Measurements from ENCODE around the gene ATG9B. TPM values are rescaled to one million over a fixed set of nuclear protein-coding genes. Genes with fewer than 3 reads are reported as not detected.
A peak's percentile ranks its signal among the peaks of the same experiment; 100 is the strongest.

ATG9B gene
- total and polyA plus RNA-seq, 4 donors, result 0.78 to 2.8 (median 1.5) TPM

DNA sequence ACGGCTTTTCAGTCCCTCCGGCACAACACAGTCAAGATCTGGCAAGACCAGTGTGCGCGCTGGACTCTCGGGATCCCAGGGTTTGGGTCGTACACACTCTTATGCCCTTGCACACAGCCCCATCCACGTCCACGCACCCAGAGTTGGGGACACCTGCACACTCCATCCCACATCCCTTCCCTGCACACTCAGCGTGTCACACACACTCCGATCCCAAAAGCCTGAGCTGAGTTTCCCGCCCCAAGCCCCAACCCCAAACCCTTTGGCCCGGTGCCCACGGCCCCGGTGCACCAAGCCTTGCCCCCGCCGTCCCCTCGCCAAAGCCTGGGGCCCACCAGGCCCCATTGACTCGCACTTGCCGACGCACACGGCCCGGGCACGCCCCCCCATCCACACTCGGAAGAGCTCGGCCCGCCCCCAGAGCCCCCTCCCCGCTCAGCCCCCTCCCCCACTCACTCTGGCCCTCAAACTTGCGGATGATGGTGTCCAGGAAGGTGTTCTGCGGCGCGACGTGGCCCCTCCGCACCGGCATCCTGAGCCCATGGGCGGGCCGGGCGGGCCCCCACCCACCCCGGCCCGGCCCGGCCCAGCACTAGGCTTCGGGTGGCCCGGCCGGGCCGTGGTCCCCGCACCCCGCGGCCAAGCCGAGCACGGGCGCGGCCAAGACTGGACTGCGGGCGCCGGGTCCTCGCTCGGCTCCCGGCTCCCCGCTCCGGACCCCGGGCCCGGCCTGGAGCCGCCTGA lies 46.7 kb downstream of the ATG9B start:
- peaks cover 3 to 23% (median 5%) of the 10 kb centered on the region in 3 donors for H3K27me3 ChIP-seq (ENCODE audit: control insufficient read depth in 3 of 3, insufficient read depth in 3 of 3, low read length in 2 of 3)
- TF ChIP-seq CTCF (IDR thresholded peaks at IDR 0.05; ENCODE audit: control extremely low read depth, extremely low read depth), result no peak
- ATAC-seq (ENCODE audit: insufficient read depth, low FRiP score), result no peak
- peaks cover 0 to 68% (median 26%) of the 10 kb centered on the region in 5 donors for H3K4me1 ChIP-seq (ENCODE audit: control insufficient read depth in 5 of 5, insufficient read depth in 5 of 5, low read length in 5 of 5)
- peaks cover 0 to 3% (median 0%) of the 10 kb centered on the region in 4 donors for H3K9me3 ChIP-seq (ENCODE audit: control insufficient read depth in 4 of 4, insufficient read depth in 3 of 4, low read length in 3 of 4)
- H3K27ac ChIP-seq (ENCODE audit: low read depth in 1 of 2, low read length in 1 of 2), result peak overlapping the region in 1 of 2 donors; percentile 87
- WGBS, 2 donors, result 4 to 7% methylated on average over 33 to 62 of the region's 62 CpGs
- no peak overlapping the region for H3K9ac ChIP-seq (ENCODE audit: insufficient read depth in 1 of 2, low read length in 2 of 2)
- no peak for DNase-seq
- H3K4me3 ChIP-seq, result no peak overlapping the region
- no peaks in the 10 kb centered on the region for H3K36me3 ChIP-seq (ENCODE audit: control insufficient read depth in 4 of 4, insufficient read depth in 4 of 4, low read length in 4 of 4)

- no peak overlapping the region for H3K4me3 ChIP-seq
- H3K27me3 ChIP-seq (ENCODE audit: control insufficient read depth in 3 of 3, insufficient read depth in 3 of 3, low read length in 2 of 3), result peaks cover 3 to 22% (median 3%) of the 10 kb centered on the region in 3 donors
- 32 to 38% methylated on average over 13 of the region's 13 CpGs for WGBS, 2 donors
- H3K36me3 ChIP-seq (ENCODE audit: control insufficient read depth in 4 of 4, insufficient read depth in 4 of 4, low read length in 4 of 4), result no peaks in the 10 kb centered on the region
- no peak for ATAC-seq (ENCODE audit: insufficient read depth, low FRiP score)
- H3K4me1 ChIP-seq (ENCODE audit: control insufficient read depth in 5 of 5, insufficient read depth in 5 of 5, low read length in 5 of 5), result peaks cover 0 to 76% (median 28%) of the 10 kb centered on the region in 5 donors
- no peak overlapping the region for H3K9ac ChIP-seq (ENCODE audit: insufficient read depth in 1 of 2, low read length in 2 of 2)
- no peak for TF ChIP-seq CTCF (IDR thresholded peaks at IDR 0.05; ENCODE audit: control extremely low read depth, extremely low read depth)
- peaks cover 0 to 3% (median 0%) of the 10 kb centered on the region in 4 donors for H3K9me3 ChIP-seq (ENCODE audit: control insufficient read depth in 4 of 4, insufficient read depth in 3 of 4, low read length in 3 of 4)
- DNase-seq, result no peak
- peak overlapping the region in 1 of 2 donors; percentile 92 for H3K27ac ChIP-seq (ENCODE audit: low read depth in 1 of 2, low read length in 1 of 2)
Measured at GRCh38 chr7:150976529-150977381, 47.5 kb downstream of the ATG9B start.

DNA sequence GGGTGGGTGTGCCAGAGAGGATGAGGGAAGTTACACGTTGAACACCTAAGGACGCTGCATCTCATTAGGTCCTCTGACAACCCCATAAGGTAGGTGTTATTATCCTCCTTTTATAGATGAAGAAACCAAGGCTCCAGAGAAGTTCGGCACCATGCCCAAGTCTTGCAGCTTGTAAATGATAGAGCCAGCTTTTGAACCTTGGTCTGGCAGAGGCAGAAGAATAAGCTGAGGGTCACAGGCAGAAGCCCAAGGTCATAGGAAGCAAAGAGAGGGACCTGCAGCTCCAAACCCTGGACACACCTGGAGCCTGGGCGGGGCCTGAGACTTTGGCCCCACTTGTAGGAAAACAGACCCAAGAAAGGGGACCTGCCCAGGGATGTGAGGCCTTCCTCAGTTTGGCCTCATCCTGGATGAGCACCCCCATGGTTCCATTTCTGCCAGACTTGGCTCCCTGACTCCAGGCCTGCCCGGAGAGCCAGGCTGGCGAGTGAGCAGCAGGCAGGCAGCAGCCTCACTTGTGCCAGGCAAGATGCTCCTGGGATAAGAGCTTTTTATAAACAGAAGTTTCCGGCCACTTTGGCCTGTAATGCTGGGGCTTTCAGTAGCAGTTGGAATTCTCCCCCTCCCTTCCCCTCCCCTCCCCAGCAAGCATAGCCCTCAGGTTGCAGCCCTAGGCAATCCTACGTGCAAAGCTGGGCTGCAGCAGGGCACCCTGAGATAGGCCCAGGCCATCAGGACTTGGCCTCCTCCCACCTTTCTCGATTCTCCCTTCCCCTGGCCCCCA lies 48.6 kb downstream of the ATG9B start:
- Histone ChIP-seq H3K27me3 (ENCODE audit: control insufficient read depth in 3 of 3, insufficient read depth in 3 of 3, low read length in 2 of 3) (peaks cover under 1 to 12% (median 3%) of the 10 kb centered on the region in 3 donors), H3K9me3 (ENCODE audit: control insufficient read depth in 4 of 4, insufficient read depth in 3 of 4, low read length in 3 of 4) (peaks cover 0 to 3% (median 0%) of the 10 kb centered on the region in 4 donors), H3K36me3 (ENCODE audit: control insufficient read depth in 4 of 4, insufficient read depth in 4 of 4, low read length in 4 of 4) (no peaks in the 10 kb centered on the region), H3K4me3 (no peak overlapping the region), H3K4me1 (ENCODE audit: control insufficient read depth in 5 of 5, insufficient read depth in 5 of 5, low read length in 5 of 5) (peaks cover 3 to 86% (median 31%) of the 10 kb centered on the region in 5 donors), H3K9ac (ENCODE audit: insufficient read depth in 1 of 2, low read length in 2 of 2) (no peak overlapping the region), H3K27ac (ENCODE audit: low read depth in 1 of 2, low read length in 1 of 2) (peak overlapping the region in 1 of 2 donors; percentile 92)
- no peak for TF ChIP-seq CTCF (IDR thresholded peaks at IDR 0.05; ENCODE audit: control extremely low read depth, extremely low read depth)
- DNase-seq, result no peak
- no peak for ATAC-seq (ENCODE audit: insufficient read depth, low FRiP score)
- 66 to 74% methylated on average over 9 of the region's 9 CpGs for WGBS, 2 donors
